DMS53 treated with DMSO at 0.1 percent for 48 hours (cell line): ENCODE data around the gene WFIKKN2.
A peak's percentile ranks its signal among the peaks of the same experiment; 100 is the strongest.
"Not testable (repeated sequence)": the region's sequence is repeated elsewhere in the genome, so short reads cannot be mapped to it uniquely, and the experiment has no call there.

Source experiments
- DNase-seq: peaks from one replicate; lab custom pipeline; 2025; ENCODE audit not compliant: unreplicated experiment; lab: John Stamatoyannopoulos, UW

The WFIKKN2 gene, protein sequence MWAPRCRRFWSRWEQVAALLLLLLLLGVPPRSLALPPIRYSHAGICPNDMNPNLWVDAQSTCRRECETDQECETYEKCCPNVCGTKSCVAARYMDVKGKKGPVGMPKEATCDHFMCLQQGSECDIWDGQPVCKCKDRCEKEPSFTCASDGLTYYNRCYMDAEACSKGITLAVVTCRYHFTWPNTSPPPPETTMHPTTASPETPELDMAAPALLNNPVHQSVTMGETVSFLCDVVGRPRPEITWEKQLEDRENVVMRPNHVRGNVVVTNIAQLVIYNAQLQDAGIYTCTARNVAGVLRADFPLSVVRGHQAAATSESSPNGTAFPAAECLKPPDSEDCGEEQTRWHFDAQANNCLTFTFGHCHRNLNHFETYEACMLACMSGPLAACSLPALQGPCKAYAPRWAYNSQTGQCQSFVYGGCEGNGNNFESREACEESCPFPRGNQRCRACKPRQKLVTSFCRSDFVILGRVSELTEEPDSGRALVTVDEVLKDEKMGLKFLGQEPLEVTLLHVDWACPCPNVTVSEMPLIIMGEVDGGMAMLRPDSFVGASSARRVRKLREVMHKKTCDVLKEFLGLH

DNA sequence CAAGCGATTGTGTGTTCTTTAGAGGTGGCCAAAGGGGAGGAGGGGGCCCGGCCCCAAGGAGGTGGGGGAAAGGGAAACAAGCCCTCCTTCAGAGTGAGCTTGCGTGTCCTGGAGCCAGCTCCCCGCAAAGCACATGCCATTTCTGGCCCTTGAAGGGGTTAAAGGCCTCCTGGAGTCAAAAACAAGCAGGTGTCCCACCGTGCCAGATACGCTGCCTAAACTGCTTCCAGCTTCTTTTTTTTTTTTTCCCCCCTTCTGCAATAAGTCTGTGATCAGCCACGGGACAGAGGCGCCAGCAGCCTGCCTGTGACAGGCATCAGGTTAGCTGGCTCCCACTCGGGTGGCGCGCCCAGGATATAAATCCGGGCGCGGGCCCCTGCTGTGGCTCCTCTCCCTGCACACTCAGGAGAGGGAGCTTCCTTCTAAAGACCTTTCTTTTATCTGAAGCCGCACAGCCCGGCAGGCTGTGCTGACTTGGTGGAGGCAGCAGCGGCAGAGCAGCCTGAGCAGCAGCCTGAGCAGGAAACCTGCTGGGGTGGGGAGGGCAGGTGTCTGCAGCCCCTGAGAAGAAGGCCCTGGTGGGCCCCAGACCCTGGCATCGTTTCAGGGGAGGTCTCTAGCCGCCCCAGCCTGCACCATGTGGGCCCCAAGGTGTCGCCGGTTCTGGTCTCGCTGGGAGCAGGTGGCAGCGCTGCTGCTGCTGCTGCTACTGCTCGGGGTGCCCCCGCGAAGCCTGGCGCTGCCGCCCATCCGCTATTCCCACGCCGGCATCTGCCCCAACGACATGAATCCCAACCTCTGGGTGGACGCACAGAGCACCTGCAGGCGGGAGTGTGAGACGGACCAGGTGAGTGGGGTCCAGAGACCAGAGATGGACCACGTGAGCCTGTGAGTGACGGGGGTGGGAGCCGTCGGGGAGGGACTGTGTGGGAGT lies at the start of gene WFIKKN2:
TSS of gene WFIKKN2 (plus strand) at position 286 of the 934 bp plus-strand sequence. CDS start at position 638, 352 bp downstream.
- DNase-seq = peak; percentile 32

DNA sequence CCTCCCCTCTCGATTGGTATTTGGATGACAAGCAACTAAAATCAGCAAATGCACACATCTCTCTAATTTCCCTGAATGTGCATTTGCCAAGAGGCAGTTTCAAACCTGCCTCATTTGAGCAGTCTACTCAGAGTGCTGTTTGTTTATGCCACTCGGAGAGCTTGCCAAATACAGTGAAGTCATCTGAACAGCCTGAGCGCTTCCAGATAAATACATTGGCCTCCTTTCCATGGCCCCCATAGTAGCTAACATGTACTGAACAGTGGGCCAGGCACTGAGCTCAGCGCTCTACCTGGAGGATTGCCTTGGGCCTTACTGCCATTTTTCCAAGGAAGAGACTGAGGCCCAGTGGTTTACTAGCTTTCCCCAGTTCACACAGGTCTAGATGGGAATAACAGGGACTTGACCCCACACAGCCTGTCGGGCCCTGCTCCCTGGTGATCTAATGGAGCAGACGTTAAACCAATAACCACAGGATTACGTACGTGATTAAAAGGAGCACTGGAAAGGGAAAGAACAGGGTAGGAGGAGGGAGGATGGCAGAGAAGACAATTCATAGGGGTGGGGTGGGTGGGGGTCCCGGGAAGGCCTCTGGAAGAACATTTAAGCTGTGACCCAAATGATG lies 49.3 kb upstream of the WFIKKN2 start:
- no peak for DNase-seq

DNA sequence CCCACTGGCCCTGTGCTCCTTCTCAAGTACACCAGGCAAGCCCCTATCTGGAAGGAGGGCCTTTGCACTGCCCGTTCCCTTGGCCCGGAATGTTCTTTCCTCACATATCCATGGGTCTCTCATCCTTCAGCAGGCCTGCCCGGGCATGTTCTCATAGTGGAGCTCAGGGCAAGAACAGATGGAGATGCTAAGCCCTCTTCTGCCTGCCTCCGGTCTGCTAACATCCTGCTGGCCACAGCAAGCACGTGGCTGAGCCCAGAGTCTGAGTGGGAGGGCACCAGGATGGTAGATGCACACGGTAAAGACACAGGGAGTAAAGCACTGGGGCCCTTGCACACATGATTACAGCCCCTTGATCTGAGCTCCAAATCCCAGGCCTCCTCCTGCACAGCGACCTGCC lies 48.3 kb upstream of the WFIKKN2 start:
- no peak for DNase-seq

DNA sequence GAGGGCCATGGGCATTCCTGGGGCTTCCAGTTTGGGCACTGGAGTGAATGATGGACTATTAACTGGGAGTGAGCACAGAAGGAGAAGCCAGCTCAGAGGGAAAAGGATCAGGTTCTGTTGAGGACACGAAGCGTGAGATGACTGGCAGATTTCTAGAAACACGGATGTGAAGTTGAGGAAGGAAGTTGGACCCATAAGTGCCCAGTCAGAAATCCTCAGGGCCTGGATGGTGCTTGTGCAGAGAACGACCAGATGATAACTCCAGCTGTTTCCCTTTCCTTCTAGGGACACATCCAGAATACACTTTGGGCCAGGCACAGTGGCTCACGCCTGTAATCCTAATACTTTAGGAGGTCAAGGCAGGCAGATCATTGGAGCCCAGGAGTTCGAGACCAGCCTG lies 44.8 kb upstream of the WFIKKN2 start:
- DNase-seq = no peak

DNA sequence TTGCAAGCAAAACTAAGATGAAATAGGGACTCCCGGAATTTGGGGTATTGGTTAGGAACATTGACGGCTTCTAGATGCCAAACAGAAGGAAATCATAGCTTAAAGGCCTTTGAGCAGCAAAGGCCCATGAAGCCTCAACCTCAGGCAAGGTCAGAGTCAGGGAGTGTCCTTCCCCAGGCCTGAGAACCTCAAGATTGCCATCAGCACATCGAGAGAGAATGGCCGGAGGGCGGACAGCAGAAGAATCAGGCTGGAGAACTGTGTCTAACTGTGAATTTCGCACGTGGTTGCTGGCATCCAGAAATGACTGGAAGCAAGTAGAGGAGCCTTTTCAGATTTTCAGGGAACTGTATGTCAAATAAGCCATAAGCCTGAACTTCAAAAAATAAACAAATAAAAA lies 43.3 kb upstream of the WFIKKN2 start:
- no peak for DNase-seq

DNA sequence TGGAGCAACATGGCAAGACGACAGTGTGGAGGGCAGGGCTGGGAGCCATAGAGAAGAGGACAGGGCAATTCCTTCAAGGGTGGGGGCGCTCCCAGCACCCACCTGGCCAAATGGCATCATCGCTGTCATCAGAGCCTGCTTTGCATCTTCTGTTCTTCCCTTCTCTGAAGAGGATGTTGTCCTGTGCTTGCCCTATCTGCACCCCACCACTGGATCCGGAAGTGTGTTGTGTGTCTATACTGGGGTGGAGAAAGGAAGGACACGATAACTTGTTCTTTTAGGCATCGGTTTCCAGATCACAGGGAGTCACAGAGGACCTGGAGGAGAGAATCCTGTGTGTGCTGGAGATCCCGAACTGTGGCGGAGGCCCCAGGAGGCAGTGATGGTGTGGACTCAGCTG lies 42.4 kb upstream of the WFIKKN2 start:
- DNase-seq = no peak

DNA sequence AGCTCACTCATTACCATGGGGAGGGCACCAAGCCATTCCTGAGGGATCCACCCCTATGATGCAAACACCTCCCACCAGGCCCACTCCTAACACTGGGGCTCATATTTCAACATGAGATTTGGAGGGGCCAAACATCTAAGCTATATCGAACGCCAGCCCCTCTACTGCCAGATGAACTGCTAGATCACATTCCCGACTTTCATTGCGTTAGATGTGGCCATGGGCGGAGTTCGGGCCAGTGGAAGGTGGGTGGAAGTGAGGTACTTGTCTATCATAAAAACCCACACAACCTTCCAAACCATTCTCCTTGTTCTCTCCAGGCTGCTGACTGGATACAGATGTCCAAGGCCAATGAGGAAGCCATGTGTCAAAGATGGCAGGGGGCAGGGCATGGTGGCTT lies 41.0 kb upstream of the WFIKKN2 start:
- DNase-seq = no peak

DNA sequence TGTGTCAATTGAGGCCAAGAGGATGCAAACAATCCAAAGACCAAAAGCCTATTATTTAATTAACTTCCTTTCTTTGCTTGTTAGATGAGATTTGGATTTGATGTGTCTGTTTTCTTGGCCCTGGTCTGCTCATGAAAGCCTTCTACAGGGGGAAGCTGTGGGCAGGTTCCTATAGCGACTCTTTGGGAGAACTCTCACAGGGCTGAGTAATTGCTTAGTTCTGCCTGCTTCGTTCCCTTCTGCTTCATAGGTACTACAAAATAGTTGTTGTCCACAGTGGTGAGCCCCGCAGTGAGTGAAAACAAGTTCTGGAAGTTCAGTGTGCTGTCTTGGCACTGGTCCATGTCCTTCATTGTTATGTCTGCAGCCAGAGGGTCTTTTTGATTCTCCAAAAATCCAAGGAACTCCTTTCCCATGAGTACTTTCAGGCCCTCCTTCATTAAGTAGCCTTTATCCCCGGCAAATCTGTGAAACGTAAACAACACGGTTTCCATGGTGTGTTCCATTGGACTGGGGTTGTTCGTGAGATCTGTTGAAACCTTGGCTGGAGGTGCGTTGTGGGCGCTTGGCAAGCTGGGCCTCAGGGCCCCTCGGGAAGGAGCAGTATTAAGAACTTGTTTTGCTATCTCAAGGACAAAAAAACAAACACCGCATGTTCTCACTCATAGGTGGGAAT lies 38.1 kb upstream of the WFIKKN2 start:
- no peak for DNase-seq

DNA sequence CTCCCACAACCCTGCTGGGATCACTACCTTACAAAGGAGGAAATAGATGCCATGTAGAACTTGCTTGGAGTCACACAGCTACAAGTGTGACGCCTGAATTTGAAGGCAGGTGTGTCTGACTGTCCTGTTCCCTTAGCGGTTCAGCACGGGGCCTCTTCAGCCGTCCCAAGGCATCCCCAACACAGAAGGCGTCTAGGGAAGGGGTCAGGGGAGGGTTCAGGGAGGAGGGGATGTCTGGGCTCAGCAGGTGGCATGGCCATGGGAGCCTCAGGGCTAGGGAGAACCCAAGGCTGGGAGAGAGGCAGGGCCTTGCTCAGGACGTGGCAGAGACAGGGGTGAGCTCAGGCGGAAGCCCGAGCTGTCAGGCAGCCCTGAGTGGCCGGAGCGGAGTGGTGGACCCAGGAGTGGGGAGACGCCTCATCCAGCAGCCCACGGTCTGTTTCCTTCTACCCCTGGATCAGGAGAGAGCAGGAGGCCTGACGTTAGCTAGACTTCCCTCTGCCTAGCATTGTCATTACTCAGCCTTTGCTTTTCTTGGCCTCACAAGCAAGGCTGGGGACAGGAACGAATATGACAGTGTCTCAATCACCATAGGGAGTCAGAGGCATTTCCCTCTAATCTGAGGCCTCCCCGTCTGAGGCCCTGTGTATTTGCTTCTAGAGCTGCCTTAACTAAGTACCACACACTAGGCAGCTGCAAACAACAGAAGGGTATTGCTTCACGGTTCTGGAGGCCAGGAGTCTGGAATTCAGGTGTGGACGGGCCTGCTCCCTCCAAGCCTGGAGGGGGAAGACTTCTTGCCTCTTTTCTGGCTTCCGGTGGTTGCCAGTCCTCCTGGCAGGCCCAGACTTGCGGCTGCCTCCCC lies 36.7 kb upstream of the WFIKKN2 start:
- no peak for DNase-seq

DNA sequence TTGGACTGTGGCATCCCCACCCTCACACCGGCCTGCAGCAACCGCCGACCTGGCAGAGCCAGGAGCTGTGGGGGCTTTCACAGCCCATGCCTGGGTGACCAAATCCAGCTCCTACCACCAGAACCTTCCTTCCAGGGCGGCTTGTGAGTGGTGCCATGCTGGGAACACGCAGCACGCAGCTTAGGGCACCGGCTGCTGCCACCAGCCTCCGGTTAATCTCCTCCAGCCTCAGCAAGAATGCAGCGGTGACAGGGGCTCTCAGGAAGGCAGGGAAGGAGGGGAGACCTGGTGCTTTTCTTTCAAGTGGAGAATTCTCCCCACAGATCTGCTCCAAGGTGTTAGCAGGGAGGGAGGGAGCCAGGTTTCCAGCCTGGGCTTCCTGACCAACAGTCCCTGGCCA lies 35.8 kb upstream of the WFIKKN2 start:
- DNase-seq = no peak

DNA sequence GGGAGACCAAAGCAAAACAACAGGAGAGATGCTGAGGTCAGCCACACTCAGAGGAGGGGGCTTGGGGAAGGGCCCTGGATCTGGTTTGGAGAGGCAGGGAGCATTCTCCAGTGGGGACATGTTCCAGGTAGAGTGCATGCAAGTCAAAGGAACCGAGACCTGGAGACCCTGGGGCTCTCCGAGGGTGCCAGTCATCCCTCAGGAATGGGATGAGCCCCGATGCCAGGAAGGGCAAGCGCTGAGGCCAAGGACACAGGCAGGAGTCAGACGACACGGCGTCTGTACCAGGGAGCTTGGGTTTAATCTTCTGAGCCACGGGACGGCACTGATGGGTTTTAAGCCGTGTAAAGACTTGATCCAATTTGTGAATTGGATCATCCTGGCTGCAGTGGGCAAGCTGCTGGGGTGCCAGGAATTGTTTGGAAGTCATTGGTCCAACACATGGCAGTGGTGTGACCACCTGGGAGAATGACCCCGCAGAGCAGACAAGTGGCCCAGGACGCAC lies 35.1 kb upstream of the WFIKKN2 start:
- DNase-seq = no peak

DNA sequence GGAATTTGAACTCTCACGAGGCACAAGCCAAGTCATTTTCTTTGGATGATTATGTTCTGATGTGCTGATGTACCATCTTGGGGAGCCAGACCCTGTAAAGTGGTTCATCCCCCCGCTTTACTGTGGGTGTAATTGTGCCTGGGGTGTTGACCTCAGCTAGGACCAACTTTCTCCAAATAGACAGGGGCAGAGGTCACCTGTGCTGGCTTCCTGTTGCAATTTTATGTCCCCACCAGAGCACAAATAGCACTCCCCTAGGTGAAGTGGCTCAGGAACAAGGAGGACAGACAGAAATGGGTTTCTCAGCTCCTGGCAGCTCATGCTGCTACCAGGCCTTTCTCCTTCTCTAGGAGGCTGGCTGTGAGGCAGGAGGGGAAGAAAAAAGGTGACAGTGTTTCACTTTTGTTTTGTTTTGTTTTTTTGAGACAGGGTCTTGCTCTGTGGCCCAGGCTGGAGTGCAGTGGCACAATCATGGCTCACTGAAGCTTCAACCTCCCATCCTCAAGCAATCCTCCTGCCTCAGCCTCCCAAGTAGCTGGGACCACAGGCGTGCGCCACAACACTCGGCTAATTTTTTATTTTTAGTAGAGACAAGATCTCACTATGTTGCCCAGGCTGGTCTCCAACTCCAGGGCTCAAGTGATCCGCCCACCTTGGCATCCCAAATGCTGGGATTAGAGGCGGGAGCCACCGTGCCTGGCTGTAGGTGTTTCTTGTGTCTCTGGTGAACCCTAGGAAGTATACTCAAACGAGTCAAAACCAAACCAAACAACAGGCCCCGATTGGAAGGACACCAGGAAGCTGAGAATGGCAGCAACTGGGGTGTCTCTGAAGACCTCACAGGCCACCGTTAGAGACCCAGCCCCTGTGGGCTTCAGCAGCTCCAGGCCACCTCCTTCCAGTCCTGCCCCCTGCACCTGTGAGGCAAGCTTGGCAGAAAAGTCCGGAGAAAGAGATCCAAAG lies 32.5 kb upstream of the WFIKKN2 start:
- DNase-seq = no peak

DNA sequence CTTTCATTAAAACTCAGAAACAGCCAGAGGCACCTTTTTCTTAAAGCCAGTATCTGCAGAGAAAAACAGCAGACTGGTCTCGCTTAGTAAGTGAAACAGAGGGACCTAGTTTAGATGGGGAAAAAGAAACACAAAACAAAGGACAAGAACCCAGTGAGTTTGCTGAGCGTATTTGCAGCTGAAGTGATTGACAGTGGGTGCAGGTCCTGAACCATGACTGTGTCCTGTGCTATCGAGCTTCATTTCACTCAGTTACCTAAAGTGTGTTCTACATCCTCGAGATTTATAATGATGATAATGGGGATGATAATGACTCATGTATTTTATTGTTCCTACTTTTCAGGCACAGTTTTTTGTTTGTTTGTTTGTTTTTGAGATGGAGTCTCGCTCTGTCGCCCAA lies 31.7 kb upstream of the WFIKKN2 start:
- no peak for DNase-seq

DNA sequence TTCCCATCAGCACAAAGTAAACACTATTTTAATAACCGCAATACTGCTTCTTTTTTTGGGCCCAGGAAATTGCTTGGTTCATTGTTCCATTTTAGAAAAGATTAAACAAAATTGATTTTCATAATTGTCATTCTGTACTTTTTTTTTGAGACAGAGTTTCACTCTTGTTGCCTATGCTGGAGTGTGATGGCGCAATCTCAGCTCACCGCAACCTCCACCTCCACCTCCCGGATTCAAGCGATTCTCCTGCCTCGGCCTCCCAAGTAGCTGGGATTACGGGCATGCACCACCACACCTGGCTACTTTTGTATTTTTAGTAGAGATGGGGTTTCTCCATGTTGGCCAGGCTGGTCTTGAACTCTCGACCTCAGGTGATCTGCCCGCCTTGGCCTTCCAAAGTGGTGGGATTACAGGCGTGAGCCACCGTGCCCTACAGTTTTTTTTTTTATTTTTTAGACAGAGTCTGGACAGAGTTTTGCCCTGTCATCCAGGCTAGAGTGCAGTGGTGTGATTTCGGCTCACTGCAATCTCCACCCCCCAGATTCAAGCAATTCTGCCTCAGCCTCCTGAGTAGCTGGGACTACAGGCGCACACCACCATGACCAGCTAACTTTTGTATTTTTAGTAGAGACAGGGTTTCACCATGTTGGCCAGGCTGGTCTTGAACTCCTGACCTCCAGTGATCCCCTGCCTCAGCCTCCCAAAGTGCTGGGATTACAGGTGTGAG lies 30.5 kb upstream of the WFIKKN2 start:
- not testable (repeated sequence) for DNase-seq

DNA sequence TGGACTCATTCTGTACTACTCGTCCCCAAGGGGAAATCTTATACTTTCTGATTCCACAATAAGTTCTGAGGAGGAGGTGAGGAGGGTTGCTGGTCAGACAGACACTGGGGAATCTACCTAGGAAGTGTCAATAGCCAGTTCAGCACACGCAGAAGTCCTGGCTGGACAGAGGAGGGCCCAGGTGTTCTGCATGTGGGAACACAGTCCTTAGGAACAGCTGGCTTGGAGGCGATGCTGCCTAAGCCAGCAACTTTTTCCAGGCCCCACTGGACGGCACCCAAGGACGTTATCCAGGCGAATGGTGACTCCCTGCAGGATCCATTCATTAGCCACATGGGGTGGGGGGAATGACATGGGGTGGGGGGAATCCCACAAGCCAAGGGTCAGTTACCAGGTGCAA lies 29.9 kb upstream of the WFIKKN2 start:
- DNase-seq = no peak

DNA sequence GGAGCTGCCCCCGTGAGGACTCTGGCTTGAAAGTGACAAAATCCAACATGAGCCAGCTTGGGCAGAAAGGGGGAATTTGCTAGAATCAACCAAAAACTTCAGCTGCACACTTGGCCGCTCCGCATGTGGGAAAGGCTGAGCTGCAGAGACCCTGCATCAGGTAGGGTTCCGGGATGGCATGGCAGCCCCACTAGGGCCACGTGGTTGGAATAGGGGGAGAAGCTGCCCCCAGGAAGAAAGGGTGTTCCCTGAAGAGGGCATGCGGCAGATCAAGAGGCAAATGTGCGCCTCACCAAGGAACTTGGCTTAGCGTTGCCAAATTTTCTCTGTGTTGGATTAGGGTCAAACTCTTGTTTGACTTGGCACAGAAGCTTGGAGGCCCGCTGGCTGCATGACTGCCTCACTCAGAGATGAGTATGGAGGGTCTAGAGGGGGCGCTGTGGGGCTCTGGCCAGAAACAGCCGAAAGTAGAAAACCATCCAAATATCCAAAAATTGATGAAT lies 29.2 kb upstream of the WFIKKN2 start:
- DNase-seq = no peak

DNA sequence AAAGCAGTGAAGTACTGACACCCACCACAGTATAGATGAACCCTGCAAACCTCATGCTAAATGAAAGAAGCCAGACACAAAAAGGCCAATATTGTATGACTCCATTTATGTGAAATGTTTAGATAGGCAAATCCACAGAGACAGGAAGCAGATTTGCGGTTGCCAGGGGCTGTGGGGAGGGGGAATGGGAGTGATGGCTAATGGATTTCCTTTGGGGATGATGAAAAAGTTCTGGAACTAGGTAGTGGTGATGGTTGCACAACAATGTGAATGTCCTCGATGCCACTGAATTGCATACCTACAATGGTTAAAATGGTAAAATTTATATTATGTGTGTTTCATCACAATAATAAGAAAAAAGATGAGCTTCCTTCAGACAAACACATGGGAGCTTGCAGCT lies 28.4 kb upstream of the WFIKKN2 start:
- DNase-seq = no peak

DNA sequence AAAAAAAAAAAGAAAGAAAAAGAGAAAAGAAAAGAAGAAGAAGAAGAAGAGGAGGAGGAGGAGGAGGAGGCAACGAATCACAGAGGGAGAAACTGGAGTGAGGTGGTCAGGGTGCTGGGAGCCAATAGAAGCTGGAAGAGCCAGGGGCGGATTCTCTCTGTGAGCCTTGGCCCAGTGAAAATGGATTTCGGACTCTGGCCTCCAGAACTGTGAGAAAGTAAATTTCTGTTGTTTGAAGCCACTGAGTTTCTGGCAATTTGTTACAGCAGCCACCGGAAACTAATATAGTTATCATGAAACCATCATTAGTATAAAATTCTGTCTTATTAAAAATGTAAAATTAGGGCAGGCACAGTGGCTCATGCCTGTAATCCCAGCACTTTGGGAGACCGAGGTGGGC lies 27.7 kb upstream of the WFIKKN2 start:
- no peak for DNase-seq
